Fibroblast of lung (primary cell): Measurements from ENCODE around the gene DOCK3. TPM values are rescaled to one million over a fixed set of nuclear protein-coding genes. Genes with fewer than 3 reads are reported as not detected.

Experiments used
- DNase-seq, 2 donors: peaks; one replicate each; pipeline versions ENCODE4 v3.0.0 to v3.0.0-alpha.2; 2010; ENCODE audit warnings: low read depth in 2 of 2
- H2AFZ ChIP-seq: 2 replicates; pipeline ENCODE4 v1.5.1; 2012; ENCODE audit warnings: low read length, control low read depth, inconsistent platforms
- H3K27ac ChIP-seq: 2 replicates; pipeline ENCODE4 v1.5.1; 2011; ENCODE audit warnings: low read length, control low read depth; ENCODE audit not compliant: insufficient read depth
- H3K27me3 ChIP-seq: 2 replicates; pipeline ENCODE4 v1.5.1; 2011; ENCODE audit warnings: mild to moderate bottlenecking, low read length; ENCODE audit not compliant: control insufficient read depth, insufficient read depth
- H3K36me3 ChIP-seq: 2 replicates; pipeline ENCODE4 v1.5.1; 2011; ENCODE audit warnings: low read length; ENCODE audit not compliant: control insufficient read depth, insufficient read depth
- H3K4me1 ChIP-seq: 2 replicates; pipeline ENCODE4 v1.5.1; 2011; ENCODE audit warnings: low read length; ENCODE audit not compliant: control insufficient read depth, insufficient read depth; ENCODE audit errors: extremely low read depth
- H3K4me2 ChIP-seq: 2 replicates; pipeline ENCODE4 v1.5.1; 2011; ENCODE audit warnings: low read length, control low read depth; ENCODE audit not compliant: insufficient read depth; ENCODE audit errors: extremely low read depth
- H3K4me3 ChIP-seq, 4 experiments: fragments of 200-600 bp in 1 of 4; sonication (generic) in 1 of 4; replicated peaks in 1 of 4; 2 replicates each; pipeline ENCODE4 v1.5.1; 2011 to 2016; ENCODE audit warnings: low read length in 4 of 4, low read depth in 3 of 4, mild to moderate bottlenecking in 3 of 4, control low read depth in 2 of 4, inconsistent platforms in 1 of 4, mixed read lengths in 1 of 4; ENCODE audit not compliant: insufficient read depth in 1 of 4; ENCODE audit errors: control extremely low read depth in 1 of 4
- H3K79me2 ChIP-seq: 2 replicates; pipeline ENCODE4 v1.5.1; 2012; ENCODE audit warnings: mild to moderate bottlenecking, low read length, inconsistent platforms; ENCODE audit not compliant: control insufficient read depth, insufficient read depth
- H3K9ac ChIP-seq: 2 replicates; pipeline ENCODE4 v1.5.1; 2011; ENCODE audit warnings: mild to moderate bottlenecking, low read length, control low read depth; ENCODE audit not compliant: insufficient read depth
- H3K9me3 ChIP-seq: 2 replicates; pipeline ENCODE4 v1.5.1; 2012; ENCODE audit warnings: low read depth, low read length; ENCODE audit not compliant: control insufficient read depth, insufficient read depth
- H4K20me1 ChIP-seq: 2 replicates; pipeline ENCODE4 v1.5.1; 2011; ENCODE audit warnings: low read length; ENCODE audit not compliant: control insufficient read depth, insufficient read depth; ENCODE audit errors: extremely low read depth
- CTCF ChIP-seq, 2 donors: IDR thresholded peaks in 1 of 2; conservative IDR thresholded peaks in 1 of 2; 1 replicate in 1 of 2; 2 replicates in 1 of 2; pipeline ENCODE4 v1.5.1; 2011 to 2012; ENCODE audit warnings: low read length in 2 of 2, control low read depth in 1 of 2, inconsistent platforms in 1 of 2, low read depth in 1 of 2, mild to moderate bottlenecking in 1 of 2
- EZH2 ChIP-seq: IDR thresholded peaks from 2 replicates; pipeline ENCODE4 v1.5.1; 2012; ENCODE audit warnings: low read length, control low read depth, mild to moderate bottlenecking; ENCODE audit errors: missing control alignments
- polyA plus RNA-seq, 2 donors: library from polyadenylated mRNA; depleted of rRNA in 1 of 2; stranded (reverse) in 1 of 2; unstranded in 1 of 2; fragments of >200 nt; gene quantifications; 2 replicates each; pipeline ENCODE4 v1.2.1, GENCODE V29; 2011 to 2012; ENCODE audit warnings: missing spikeins in 1 of 2
- total RNA-seq: library from RNA; depleted of rRNA; stranded (reverse); fragments of >200 nt; gene quantifications from 2 replicates; pipeline ENCODE4 v1.2.1, GENCODE V29; 2014

The DOCK3 gene
- total and polyA plus RNA-seq, 2 donors (not counting 1 experiment from before 2014, with no cell fraction given) = 0.07 to 0.17 TPM

DNA sequence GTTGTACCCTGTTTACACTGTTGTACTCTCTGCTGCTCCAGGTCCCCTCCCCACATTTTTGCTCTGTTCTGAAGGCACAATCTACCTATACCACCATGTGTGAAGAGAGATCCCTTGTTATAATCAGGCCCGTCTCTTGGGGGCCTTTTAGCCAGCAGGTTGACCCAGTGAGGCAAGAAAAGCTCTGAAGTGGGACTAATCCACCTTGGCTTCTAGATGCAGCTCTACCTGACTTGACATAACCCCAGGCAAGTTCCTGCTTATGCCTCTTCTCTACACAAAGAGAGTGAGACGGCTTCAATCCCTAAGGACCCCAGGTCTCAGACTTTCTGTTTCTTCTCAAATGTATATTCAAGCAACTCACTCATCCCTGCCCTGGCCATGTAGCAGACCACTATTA lies 653.5 kb downstream of the DOCK3 start:
- no peaks in the 10 kb centered on the region for H3K79me2 ChIP-seq
- no peaks in the 10 kb centered on the region for H4K20me1 ChIP-seq
- DNase-seq = no peak
- TF ChIP-seq CTCF (conservative IDR thresholded peaks at IDR 0.05 in 1 of 2, IDR thresholded peaks at IDR 0.05 in 1 of 2; ENCODE audit: low read depth in 1 of 2, low read length in 2 of 2) (no peak), EZH2 (no peak)
- no peak overlapping the region for H2AFZ ChIP-seq
- H3K9me3 ChIP-seq = no peaks in the 10 kb centered on the region
- H3K4me1 ChIP-seq = no peaks in the 10 kb centered on the region
- H3K36me3 ChIP-seq = no peaks in the 10 kb centered on the region
- H3K27ac ChIP-seq = no peak overlapping the region
- H3K9ac ChIP-seq = no peak overlapping the region
- H3K4me2 ChIP-seq = no peak overlapping the region
- no peak overlapping the region for H3K4me3 ChIP-seq
- no peaks in the 10 kb centered on the region for H3K27me3 ChIP-seq

DNA sequence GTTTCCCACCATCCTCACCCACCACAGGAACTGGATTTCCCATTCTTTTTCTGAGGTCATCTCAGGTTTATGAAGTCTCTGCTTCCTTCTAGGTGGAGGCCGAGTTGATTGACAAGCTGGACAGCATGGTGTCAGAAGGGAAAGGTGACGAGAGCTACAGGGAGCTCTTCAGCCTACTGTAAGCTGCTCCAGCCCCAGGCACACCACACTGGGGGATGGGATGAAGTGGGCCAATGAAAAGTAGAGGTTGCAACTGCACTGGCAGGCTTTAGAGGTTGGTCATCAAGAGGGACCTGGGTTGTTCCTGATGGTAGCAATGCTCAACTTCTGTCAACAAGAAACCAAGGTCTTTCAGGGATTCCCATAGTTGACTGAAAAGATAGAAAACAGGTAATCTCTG lies 655.3 kb downstream of the DOCK3 start:
- Histone ChIP-seq H3K4me1 (no peaks in the 10 kb centered on the region), H3K9ac (no peak overlapping the region), H3K36me3 (no peaks in the 10 kb centered on the region), H4K20me1 (no peaks in the 10 kb centered on the region), H3K79me2 (no peaks in the 10 kb centered on the region), H3K27me3 (no peaks in the 10 kb centered on the region), H3K4me3 (no peak overlapping the region), H3K27ac (no peak overlapping the region), H3K9me3 (no peaks in the 10 kb centered on the region), H2AFZ (no peak overlapping the region), H3K4me2 (no peak overlapping the region)
- no peak for DNase-seq
- TF ChIP-seq EZH2 (no peak), CTCF (conservative IDR thresholded peaks at IDR 0.05 in 1 of 2, IDR thresholded peaks at IDR 0.05 in 1 of 2; ENCODE audit: low read depth in 1 of 2, low read length in 2 of 2) (no peak)

GRCh38 chr3:51332156-51332555 lies 657.4 kb downstream of the DOCK3 start:
- no peak for DNase-seq
- Histone ChIP-seq H3K27me3 (no peaks in the 10 kb centered on the region), H4K20me1 (no peaks in the 10 kb centered on the region), H3K4me3 (no peak overlapping the region), H3K27ac (no peak overlapping the region), H3K79me2 (no peaks in the 10 kb centered on the region), H3K9ac (no peak overlapping the region), H3K9me3 (no peaks in the 10 kb centered on the region), H2AFZ (no peak overlapping the region), H3K36me3 (no peaks in the 10 kb centered on the region), H3K4me1 (no peaks in the 10 kb centered on the region), H3K4me2 (no peak overlapping the region)
- TF ChIP-seq EZH2 (no peak), CTCF (conservative IDR thresholded peaks at IDR 0.05 in 1 of 2, IDR thresholded peaks at IDR 0.05 in 1 of 2; ENCODE audit: low read depth in 1 of 2, low read length in 2 of 2) (no peak)
